Fibroblast of upper back skin (primary cell): ENCODE measurements around the gene EFCAB11.
A peak's percentile ranks its signal among the peaks of the same experiment; 100 is the strongest.

ENCODE experiments used
- DNase-seq: peaks from one replicate; pipeline ENCODE4 v3.0.0-alpha.2; 2013

EFCAB11 gene

GRCh38 chr14:89807892-89808291 lies 146.6 kb downstream of the EFCAB11 start:
- DNase-seq = no peak

GRCh38 chr14:89807151-89807550 lies 147.4 kb downstream of the EFCAB11 start:
- DNase-seq = no peak

DNA sequence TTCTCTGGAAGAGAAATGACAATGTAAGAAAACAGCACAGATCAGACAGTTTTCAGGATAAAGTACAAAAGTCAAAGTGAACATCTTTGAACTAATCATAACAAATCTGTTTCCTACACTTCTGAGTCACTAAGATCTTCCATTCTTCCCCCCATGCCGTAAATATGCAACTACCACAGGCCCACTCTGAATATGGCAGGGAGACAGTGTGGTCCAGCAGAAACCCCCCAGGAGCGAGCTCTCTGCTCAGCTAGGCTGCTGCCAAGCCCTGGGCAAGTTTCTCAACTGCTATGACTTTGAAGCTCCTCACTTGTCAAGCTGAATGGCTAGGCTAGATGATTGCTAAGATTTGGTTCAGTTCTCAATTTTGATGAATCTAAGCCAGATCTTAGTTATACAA lies 148.1 kb downstream of the EFCAB11 start:
- peak; percentile 36 for DNase-seq

- DNase-seq = peak; percentile 31
Measured at GRCh38 chr14:89805501-89805900, 149.0 kb downstream of the EFCAB11 start.

GRCh38 chr14:89803542-89803941 lies 151.0 kb downstream of the EFCAB11 start:
- DNase-seq = no peak

GRCh38 chr14:89801136-89801535 lies 153.4 kb downstream of the EFCAB11 start:
- DNase-seq = peak; percentile 49

DNA sequence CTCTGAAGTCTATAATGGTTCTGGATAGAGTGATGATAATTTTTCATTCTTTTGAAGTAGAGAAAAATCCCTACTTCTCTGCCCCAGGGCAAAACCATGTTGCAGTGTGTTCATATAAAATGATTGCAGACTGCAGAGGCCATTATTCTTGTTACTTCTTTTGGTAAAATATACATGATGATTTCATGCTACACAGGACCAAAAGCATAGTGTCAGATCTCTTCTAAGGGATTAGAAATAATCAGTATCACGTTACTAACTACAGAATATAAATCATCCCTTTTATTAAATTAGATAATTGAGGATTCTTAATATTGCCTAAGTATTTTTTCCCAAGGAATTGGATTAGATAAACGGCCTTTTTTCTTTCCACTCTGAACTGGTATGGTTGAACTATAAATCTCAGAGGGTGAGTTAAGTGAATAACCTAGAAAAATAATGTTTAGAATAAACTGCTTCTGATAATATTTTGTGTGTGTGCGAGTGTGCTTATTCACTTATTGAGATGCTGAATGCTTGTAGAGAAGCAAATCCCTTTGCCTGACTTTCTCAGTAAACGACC lies 156.2 kb downstream of the EFCAB11 start:
- DNase-seq = no peak

GRCh38 chr14:89797148-89797547 lies 157.4 kb downstream of the EFCAB11 start:
- DNase-seq = no peak

DNA sequence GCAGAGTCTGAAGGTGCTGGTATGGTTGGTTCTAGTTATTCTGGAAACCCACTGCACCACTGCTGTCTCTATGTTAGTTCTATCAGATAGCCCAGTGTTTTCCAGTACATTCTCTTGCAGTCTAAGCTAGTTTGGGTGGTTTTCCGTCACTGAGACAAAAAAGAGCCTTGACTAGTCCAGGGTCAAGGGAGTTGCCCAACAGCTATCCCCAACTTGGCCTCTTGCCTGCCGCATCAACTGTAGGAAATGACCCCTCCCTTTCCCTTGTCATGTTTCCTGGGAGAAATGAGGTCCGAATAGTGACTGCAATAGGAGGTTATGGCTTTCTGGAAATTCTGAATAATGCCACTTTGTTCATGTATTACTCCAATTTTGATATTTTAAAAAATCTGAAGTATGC lies 160.4 kb downstream of the EFCAB11 start:
- no peak for DNase-seq

DNA sequence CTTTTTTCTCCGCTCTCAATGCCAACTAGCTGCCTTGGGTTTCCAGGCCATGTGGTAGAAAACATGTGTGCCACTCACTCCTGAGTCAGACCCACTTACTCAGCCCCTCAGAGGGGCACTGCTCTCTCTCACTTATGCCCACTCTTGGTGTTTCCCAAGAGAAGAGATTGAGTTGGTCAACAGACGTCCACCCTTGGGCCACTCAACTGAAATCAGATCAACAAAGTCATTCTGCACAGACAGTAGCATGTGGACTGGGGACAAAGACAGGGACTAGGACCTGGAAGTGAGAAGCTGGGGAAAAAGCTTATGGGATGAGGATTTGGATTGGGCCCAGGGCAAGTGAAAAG lies 161.2 kb downstream of the EFCAB11 start:
- DNase-seq = no peak

DNA sequence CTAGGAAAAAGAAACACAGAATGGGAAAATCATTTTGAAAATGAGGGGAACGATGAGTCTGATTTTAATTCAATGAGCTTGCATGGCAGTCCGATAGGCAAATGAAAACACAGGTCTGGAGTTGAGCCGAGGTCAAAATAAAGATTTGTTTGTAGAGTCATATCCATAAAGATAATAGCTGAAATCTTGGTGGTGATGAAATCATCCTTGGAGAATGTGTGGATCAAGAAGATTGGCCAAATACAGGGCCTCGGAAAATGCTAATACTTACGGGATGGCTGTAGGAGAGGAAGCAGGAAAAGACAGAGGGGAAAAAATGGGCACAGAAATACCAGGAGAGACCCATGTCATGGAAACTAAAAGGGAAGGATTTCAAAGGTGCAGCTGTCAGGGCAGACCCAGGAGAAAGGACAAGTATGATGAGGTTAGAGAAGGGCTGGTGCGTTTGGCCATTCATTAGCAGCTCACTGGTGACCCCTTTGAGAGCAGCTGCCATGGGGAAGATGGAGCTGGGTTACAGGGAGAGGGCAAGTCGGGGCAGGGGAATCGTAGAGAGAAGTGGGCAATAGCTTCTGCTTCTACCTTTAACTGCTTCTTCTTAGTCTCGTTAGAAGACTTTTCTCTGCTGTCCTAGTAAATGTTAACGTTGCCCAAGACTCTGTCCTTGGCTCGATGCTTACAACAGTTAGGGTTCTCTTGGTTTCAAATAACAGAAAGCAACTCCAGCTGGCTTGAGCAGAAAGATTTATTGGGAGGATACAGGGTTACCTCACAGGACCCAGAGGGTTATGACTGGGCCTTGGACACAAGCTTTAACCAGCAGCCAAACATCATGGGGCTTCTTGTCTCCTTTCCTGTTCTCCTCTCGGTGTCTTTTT lies 161.8 kb downstream of the EFCAB11 start:
- peak; percentile 40 for DNase-seq

DNA sequence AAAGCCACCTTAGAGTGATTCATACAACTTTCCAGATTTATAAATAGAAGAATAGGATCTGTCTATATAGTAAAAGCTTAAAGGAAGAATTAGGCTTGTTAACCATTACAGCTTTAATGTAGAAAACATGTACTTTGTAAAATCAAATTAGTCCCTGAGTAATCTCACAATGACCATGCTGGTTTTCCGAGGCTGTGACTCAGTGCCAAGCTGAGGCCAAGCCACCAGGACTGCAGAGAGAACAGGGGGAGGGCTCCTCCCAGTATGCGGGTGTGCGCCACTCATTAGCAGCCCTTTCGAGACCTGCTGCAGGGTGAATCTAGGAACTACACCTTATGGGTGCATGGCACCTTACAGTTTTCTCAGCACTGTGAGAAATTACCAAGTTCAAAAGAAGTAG lies 167.0 kb downstream of the EFCAB11 start:
- DNase-seq = peak; percentile 47

DNA sequence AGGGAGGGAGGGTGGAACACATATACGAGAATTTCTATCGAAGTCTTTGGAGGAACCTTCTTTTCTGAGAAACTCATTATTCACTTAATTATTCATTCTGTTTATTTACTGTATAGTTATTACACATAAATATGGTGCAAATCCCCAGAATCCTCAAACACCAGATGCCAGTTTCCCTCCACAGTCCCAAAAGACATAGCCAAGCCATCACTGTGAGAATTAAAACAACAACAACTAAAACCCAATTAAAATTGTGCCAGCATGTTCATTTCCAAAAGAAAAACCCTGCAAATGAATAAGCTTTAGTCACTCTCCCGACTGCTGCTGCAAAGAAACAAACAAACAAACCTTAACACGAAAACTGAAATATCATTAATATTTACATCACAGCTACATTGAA lies 173.5 kb downstream of the EFCAB11 start:
- DNase-seq = no peak

DNA sequence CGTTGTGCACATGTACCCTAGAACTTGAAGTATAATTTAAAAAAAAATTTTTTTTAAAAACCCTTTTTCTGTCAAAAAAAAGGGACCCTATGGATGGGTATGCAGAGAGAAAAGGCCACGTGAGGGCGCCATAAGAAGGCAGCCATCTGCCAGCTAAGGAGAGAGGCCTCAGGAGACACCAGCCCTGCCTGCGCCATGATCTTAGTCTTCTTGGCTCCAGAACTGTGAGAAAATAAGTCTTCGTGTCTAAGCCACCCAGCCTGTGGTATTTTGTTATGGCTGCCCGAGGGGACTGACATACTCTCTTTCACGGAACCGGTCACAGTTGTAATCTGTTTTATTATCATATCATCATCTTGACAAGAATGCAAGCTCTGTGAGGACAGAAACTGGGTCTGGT lies 174.8 kb downstream of the EFCAB11 start:
- no peak for DNase-seq

DNA sequence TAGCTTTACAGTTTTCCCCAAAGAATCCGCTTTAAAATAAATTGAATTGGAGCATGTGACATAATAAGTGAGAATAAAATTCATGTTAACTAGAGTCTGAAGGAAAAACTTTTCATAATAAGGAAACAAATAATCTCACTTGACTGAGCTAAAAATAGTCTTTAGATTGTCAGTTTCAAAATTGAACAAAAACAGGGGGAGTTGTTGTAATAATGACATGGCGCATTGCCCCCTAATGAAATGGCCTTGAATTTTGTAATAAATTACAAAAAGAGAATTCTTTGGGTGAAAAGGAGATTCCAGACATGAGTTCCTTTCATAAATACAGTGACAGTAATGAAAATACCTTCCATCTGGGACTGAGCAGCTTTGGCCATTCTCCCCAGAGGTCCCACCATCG lies 178.6 kb downstream of the EFCAB11 start:
- no peak for DNase-seq

DNA sequence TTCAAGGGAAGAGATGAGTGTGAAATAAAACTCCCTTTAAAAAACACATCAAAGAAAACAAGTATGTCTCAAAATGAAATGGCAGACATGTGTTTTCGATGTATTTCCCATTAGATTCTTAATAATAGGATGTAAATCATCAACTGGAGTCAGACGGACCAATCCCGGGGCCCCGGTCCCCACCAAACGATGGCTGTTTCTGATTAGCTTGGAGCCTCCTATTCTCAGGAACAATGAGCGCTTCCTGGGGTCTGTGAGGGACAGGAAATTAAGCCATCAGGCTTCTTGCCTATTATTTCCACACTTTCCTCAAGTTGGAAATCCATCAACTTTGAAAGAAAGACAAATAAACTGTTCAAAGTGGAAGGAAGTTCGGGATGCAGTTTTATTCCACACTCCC lies 179.4 kb downstream of the EFCAB11 start:
- DNase-seq = peak; percentile 78

DNA sequence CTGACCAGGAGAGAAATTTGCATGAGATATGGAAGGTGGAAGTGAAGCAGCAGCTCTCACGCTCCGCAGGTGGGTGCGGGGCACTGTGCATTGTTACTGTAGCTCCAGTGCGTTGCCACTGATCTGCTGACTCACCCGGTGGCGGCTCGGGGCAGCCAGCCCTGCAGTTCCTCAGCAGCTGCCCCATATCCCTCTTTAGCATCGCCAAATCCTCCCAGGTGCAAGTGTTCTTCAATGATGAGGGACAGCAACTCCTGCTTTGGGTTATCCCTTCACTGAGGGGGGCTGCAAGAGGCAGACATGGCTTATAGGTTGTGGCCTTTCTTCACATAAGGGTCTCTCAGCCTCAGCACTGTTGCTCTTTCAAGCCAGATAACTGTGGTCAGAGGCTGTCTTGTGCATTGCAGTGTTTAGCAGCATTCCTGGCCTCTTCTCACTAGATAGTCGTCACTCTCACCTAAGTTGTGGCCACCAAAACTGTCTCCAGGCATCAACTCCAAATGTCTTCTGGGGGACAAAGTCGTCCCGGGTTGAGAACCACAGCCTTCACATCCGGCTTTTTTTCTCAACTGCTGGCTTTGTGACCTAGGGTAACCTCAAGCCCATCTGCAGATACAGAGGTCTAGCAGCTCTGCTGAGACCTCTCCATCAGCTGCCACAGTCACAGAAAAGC lies 180.8 kb downstream of the EFCAB11 start:
- DNase-seq = peak; percentile 50

DNA sequence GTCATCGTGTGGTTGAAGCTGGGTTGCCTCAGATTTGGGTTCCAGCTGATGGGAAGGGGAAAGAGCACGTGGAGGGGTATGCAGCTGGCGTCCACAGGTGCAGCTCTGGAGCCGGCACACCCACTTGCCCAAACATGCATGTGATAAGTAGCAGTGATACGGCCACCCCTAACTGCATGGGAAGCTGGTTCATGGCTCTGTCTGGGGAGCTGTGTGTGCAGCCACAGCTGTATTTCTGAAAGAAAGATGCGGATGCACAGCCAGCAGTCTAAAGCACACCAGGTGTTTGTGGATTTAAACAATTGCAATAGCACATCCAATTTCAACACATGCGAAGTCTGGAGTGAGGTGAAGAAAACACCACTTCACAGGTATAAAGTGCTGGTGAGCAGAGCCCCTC lies 181.4 kb downstream of the EFCAB11 start:
- DNase-seq = no peak

- DNase-seq = peak; percentile 46
Measured at GRCh38 chr14:89771251-89771650, 183.3 kb downstream of the EFCAB11 start.

- peak; percentile 61 for DNase-seq
Measured at GRCh38 chr14:89767861-89768268, 186.7 kb downstream of the EFCAB11 start.

DNA sequence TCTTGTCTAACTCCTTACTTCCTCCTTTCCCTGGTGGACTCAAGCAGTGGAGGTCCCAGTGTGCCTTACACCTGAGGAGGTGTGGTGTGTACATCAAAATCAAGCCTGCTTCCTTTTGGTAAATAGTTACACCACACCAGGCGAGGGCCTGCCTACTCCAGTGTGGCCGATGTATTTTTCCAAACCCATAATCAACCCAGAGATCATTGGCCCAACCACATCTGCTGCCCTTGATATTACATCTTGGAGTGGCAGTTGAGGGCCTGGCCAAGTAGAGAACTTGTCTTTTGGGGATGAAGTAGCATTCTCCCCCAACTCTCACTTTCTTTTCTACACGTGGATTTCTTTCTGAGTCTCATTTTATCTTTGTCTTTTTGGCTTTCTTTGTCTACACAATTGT lies 187.4 kb downstream of the EFCAB11 start:
- no peak for DNase-seq

DNA sequence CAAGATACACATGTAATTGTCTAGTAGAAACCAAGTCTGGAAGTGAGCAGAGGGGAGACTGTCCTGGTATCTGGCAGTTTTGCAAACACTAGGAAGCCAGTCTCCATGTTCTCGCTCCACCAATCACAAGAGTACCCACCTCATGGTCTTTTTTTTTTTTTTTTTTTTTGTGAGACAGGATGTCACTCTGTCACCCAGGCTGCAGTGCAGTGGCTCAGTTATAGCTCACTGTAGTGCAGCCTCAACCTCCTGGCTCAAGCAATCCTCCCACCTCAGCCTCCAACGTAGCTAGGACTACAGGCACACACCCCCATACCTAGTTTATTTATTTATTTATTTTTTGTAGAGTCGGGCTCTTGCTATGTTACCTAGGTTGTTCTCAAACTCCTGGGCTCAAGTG lies 189.2 kb downstream of the EFCAB11 start:
- no peak for DNase-seq

DNA sequence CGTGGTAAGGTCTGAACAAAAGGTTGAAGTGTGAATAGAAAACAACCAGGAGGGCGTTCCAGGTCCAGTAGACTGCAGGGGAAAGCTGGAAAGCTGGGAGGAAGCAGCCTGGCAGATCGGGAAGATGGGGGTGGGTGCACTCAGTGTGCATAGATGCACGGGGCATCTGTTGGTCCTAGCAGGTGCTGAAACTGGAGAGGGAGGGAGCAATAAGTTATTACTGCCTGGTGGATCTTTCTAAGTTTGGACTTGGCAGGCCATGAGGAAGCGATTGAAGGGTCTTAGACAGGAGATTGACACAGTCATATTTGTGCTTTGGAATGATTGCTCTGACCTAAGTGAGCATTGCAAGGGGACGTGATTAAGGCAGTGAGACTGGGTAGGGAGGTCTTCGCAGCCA lies 194.4 kb downstream of the EFCAB11 start:
- no peak for DNase-seq

DNA sequence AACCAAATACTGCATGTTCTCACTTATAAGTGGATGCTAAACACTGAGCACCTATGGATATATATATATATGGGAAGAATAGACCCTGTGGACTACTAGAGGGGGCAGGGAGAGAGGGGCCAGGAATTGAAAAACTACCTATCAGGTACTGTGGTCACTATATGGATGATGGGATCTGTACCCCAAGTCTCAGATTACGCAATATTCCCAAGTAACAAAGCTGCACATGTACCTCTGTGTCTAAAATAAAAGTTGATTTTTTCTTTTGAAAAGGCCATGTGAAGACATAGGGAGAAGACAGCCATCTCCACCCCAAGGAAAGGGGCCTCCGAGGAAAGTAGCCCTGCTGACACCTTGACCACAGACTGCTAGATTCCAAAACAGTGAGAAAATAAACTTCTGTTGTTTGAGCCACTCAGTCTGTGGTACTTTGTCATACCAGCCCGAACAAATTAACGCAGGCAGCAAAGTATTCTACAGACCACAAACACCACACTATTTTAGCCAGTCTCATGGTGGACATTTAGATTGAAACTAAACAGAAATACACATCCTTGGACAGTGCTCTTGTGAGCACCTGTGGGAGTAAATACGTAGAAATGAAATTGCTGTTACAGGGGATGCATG lies 197.1 kb downstream of the EFCAB11 start:
- DNase-seq = no peak
